Activated T-cell treated with anti-CD3 and anti-CD28 coated beads, Interleukin-2, amount 50 U/mL, for 48 hours (primary cell): ENCODE data around the gene SLC16A2.
"Not testable (repeated sequence)": the region's sequence is repeated elsewhere in the genome, so short reads cannot be mapped to it uniquely, and the experiment has no call there.

Experiments used
- DNase-seq, 2 experiments: peaks; one replicate each; pipeline ENCODE4 v3.0.0-alpha.2; 2020

Gene SLC16A2

GRCh38 chrX:74509989-74510388 is 88.7 kb downstream of the SLC16A2 start:
- no peak for DNase-seq

DNA sequence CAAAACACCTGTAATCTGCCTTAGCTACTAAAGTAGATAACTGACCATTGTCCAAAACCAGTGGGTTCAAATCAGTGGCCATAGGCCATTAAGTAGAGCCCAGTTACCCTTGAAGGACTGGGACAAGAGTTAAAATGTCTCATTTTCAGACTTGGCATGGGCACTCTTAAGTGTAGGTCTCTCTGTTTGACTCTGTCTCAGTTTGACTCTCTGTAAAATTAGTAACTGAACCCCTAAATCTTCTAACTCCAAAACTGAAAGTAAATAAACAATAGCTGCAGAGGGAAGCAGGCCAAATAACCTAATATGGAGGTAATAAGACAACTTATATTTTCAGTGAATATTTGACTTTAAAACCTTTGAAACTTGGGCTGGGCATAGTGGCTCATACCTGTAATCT is 89.1 kb downstream of the SLC16A2 start:
- DNase-seq: no peak

DNA sequence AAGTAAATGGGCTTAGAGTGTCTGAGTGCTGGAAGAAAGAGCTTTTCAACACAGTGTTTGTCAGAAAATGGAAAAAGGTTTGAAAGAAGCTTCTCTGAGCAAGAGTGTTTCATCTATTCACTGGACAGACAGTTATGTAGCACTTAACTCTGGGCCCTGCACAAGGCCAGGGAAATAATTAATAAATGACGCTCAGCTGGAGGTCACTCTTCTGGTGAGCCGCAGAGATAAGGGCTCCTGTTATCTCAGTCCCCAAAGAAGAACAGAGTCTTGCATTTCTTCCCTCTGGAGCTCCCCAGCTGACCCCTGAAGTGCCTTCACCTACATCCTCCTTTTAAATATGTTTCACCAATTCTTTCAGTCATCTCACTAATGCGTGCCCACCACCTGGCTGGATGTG is 90.4 kb downstream of the SLC16A2 start:
- no peak for DNase-seq

- no peak for DNase-seq
These were observed 93.1 kb downstream of the SLC16A2 start for GRCh38 chrX:74514384-74514783.

GRCh38 chrX:74515356-74515755 is 94.1 kb downstream of the SLC16A2 start:
- DNase-seq: no peak

DNA sequence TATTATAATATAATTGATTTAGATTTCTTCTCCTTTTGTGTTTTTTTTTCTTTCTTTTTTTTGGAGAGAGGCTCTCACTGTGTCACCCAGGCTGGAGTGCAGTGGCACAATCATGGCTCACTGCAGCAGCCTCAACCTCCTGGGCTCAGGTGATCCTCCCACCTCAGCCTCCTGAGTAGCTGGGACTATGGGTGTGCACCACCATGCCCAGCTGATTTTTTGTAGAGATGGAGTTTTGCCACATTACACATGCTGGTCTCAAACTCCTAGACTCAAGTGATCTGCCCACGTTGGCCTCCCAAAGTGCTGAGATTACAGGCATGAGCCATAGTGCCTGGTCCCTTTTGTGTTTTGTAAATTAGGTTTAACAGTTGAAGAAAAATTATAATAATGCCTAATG is 94.7 kb downstream of the SLC16A2 start:
- DNase-seq: not testable (repeated sequence)

DNA sequence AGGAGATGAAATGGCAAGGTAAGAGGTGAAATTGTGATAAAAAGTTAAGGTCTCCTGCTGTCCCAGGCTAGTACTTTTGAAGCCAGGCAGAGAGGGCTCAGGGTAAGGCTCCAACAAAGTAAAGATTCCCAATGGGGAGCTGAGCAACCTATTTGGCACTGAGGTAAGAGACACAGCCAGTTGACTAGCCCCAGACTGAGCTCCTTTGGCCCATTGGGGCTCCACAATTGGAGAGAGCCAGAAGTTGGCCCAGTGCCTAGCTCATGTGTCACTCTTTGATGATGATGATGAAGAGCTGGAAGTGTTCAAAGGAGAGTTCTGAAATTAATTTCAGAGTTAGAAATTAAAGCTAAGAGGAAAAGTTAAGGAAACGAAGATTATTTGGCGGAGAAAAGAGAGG is 98.6 kb downstream of the SLC16A2 start:
- no peak for DNase-seq

- no peak for DNase-seq
These were observed 99.0 kb downstream of the SLC16A2 start for GRCh38 chrX:74520291-74520690.

DNA sequence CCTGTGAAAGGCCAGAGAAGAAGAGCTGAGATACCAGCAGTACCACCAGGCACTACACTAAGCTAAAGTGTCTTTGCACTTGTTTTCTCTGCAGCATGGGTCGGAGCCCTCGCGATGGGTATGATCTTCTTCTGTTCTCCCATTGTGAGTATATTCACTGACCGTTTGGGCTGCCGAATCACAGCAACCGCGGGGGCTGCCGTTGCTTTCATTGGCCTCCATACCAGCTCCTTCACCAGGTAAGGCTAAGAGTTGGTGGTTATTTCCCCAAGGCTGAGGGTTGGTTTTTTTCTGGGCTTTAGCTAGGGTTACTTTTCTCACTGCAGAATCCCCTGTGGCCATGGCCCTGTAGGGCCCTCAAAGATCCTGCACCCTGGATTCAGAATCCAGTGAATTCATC is 99.6 kb downstream of the SLC16A2 start:
- DNase-seq: no peak

DNA sequence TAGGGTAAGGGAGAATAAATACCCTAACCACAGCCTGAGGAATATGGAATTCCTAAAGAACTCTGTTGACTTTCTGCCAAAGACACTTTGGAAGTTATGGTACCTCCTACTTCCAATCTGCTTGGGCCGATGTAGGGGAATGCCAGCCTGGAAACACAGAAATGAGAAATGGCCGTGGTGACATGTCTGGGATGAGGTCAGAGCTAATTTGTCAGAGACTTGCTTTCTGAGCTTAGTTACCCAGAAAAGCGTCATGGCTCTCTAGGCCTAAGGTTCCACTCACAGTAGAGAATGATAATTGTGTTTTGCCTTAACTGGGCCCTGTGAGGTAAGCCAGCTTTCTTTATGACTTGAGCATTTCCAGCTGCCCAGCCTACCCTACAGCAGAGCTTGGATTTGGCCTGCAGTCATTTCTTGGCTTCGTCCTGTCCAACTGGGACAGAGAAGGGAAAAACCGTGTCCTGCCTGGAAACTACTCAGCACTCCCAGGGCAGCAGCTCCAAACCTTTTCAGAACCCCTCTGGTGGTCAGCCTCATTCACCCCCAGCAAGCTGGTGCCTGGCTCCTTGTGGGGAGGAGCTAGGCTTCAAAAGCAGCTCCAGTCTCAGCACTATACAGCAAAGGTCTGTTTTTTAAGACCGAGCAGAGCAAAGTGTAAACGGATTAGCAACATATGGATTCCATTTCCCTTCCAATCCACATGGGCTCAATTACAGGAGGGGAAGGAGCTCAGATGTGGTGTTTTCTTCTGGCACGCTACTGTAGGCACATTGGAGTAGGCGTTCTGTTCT is 100.9 kb downstream of the SLC16A2 start:
- no peak for DNase-seq

DNA sequence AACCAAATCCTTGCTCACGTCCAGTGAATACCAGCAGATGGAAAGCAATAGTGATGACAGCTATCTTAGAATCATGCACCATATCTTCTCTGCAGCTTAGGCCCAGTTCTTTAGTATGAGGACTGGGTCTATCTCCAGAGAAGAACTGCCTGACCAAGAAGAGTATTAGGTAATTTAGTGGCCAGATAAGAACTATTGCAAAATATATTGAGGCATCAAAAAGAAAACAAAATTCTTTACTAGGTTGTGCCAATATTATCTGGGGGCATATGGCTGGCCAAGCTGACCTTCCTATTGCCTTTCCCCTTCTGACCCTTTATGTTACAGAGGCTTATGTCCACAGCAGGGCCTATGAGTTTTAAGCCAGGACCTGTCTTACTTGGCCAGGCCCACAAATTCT is 101.9 kb downstream of the SLC16A2 start:
- DNase-seq: no peak

DNA sequence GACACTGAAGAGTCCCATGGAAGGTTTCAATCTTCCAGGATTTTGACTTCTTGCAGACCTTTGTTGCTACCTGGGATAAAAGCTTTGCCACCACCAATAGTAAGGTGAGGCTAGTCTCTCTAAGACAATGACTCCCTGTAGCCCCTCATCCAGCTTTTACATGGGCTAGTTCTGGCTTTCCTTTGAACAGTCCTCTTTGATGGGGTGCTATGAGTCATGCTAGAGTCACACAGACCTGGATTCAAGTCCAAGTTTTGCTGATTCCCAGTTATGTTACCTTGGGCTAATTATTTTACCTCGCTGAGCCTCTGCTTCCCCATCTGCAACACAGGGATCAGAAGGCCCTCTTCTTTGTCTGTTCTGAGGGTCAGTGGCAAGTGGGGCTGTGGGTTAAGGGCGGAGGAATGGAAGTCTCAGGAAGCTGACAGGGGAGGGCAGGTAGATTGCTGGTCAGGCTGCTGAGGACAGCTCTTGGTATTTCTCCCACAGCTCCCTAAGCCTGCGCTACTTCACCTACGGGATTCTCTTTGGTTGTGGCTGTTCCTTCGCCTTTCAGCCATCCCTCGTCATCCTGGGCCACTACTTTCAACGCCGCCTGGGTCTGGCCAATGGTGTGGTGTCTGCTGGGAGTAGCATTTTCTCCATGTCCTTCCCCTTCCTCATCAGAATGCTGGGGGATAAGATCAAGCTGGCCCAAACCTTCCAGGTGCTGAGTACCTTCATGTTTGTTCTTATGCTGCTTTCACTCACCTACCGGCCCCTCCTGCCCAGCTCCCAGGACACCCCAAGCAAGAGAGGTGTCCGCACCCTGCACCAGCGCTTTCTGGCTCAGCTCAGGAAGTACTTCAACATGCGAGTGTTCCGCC is 102.8 kb downstream of the SLC16A2 start:
- DNase-seq: no peak

- DNase-seq: no peak
These were observed 103.8 kb downstream of the SLC16A2 start for GRCh38 chrX:74525116-74525515.

DNA sequence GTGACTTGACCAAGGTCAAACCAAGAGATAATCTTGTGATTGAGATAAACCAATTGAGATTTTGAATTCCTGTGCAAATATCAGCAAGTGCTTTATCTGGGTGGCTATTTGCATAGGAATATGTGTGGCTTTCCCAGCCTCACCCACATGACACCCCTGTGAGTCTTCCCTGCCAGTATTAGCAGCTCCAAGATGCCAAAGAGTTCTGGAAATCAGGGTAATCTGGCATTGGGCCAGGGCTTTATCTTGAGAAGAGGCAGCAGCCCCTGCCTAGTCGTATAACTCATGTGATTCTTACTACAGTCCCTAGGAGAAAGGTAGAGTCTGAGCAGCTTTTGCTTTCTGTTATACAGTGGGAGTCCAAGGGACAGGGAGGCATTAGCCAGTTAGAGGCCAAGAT is 105.5 kb downstream of the SLC16A2 start:
- DNase-seq: peak in 1 of 2 experiments; percentile 4

DNA sequence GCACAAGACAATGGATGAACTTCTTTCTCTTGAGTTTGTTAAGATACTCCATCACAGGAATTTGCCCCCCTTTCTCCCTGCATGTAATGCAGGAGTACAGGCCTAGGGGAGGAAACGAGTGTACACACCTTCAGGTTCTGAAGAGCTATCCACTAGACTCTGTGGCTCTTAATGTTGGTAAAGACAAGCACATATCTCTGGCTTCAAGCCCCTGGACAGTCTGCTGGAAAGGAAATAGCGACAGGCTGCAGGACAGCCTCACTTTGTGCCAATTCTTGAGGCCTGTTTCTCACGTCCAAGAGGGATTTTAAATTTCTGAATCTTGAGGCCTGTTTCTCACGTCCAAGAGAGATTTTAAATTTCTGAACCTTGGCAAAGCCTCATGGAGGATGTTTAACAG is 106.1 kb downstream of the SLC16A2 start:
- DNase-seq: no peak

DNA sequence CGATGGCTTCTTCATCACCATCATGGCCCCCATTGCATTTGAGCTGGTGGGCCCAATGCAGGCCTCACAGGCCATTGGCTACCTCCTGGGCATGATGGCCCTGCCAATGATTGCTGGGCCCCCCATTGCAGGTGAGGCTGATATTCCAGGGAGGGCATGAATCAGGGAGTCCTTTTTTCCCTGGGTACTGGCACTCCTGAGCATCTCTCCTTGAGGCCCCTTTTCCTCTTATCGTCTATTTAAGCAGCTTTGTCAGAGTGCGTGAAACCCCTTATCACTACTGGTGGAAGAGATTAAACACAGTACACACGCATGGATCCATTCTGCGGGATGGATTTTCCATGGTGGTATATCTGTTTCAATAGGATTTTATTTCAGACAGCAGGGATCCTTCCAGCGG is 108.0 kb downstream of the SLC16A2 start:
- no peak for DNase-seq

- no peak for DNase-seq
These were observed 109.8 kb downstream of the SLC16A2 start for GRCh38 chrX:74531081-74531480.

GRCh38 chrX:74534569-74535038 is 113.3 kb downstream of the SLC16A2 start:
- DNase-seq: peak; percentile 36 to 54

DNA sequence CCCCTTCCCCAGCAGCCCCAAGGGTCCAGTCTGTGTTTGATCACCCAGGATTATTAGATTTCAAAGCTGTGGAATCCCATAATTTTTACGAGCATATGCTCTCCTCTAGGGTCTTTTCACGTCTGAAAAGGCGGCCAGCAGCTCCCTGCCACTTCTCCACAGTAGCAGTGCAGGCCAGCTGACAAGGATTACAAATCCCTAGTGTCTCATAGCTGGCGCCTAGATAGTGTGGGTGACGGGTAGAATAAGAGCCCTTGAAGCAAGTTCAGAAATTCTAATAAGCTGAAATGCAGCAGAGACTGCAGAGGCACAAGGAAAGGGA is 113.8 kb downstream of the SLC16A2 start:
- no peak for DNase-seq

- DNase-seq: peak; percentile 59 to 64
These were observed 114.3 kb downstream of the SLC16A2 start for GRCh38 chrX:74535408-74536151.

GRCh38 chrX:74536152-74536831 is 115.0 kb downstream of the SLC16A2 start:
- DNase-seq: peak; percentile 49 to 63

- no peak for DNase-seq
These were observed 115.6 kb downstream of the SLC16A2 start for GRCh38 chrX:74536832-74537371.
